GM23248 (cell line): Measurements from ENCODE around the gene PSMB8. TPM values are rescaled to one million over a fixed set of nuclear protein-coding genes. Genes with fewer than 3 reads are reported as not detected.

ENCODE experiments used
- DNase-seq: peaks from one replicate; pipeline ENCODE4 v3.0.0-alpha.2; 2015
- H2AFZ ChIP-seq: fragments of 200-600 bp; sonication (generic); 2 replicates; pipeline ENCODE4 v1.6.1; 2016; ENCODE audit warnings: antibody characterized with exemption
- H3F3A ChIP-seq: fragments of 200-600 bp; sonication (generic); 2 replicates; pipeline ENCODE4 v1.6.1; 2016; ENCODE audit warnings: mild to moderate bottlenecking, antibody characterized with exemption, mixed run types; ENCODE audit not compliant: insufficient read depth
- H3K27ac ChIP-seq: fragments of 200-600 bp; sonication (generic); 2 replicates; pipeline ENCODE4 v1.5.1; 2016; ENCODE audit warnings: mild to moderate bottlenecking
- H3K27me3 ChIP-seq: fragments of 200-600 bp; sonication (generic); replicated peaks from 2 replicates; pipeline ENCODE4 v1.6.1; 2016; ENCODE audit warnings: mild to moderate bottlenecking; ENCODE audit not compliant: insufficient read depth
- H3K36me3 ChIP-seq: fragments of 200-600 bp; sonication (generic); 2 replicates; pipeline ENCODE4 v1.6.1; 2016; ENCODE audit warnings: low read depth, mild to moderate bottlenecking
- H3K4me1 ChIP-seq: fragments of 200-600 bp; sonication (generic); 2 replicates; pipeline ENCODE4 v1.6.1; 2016; ENCODE audit warnings: mild to moderate bottlenecking; ENCODE audit not compliant: insufficient read depth
- H3K4me2 ChIP-seq: fragments of 200-600 bp; sonication (generic); one replicate; pipeline ENCODE4 v1.6.1; 2016; ENCODE audit warnings: mild to moderate bottlenecking; ENCODE audit not compliant: unreplicated experiment
- H3K4me3 ChIP-seq: fragments of 200-600 bp; sonication (generic); 2 replicates; pipeline ENCODE4 v1.5.1; 2016; ENCODE audit warnings: mild to moderate bottlenecking
- H3K79me2 ChIP-seq: fragments of 200-600 bp; sonication (generic); 2 replicates; pipeline ENCODE4 v1.6.1; 2016; ENCODE audit warnings: mild to moderate bottlenecking; ENCODE audit not compliant: insufficient read depth
- H3K9ac ChIP-seq: fragments of 200-600 bp; sonication (generic); 2 replicates; pipeline ENCODE4 v1.6.1; 2016; ENCODE audit warnings: mild to moderate bottlenecking
- H3K9me2 ChIP-seq: fragments of 200-600 bp; sonication (generic); 2 replicates; pipeline ENCODE4 v1.6.1; 2016; ENCODE audit warnings: mixed run types, mild to moderate bottlenecking, moderate library complexity; ENCODE audit not compliant: insufficient read depth
- H3K9me3 ChIP-seq: fragments of 200-600 bp; sonication (generic); one replicate; pipeline ENCODE4 v1.6.1; 2017; ENCODE audit warnings: low read depth
- H4K20me1 ChIP-seq: fragments of 200-600 bp; sonication (generic); 2 replicates; pipeline ENCODE4 v1.6.0; 2016; ENCODE audit not compliant: insufficient read depth
- EZH2 ChIP-seq: fragments of 200-600 bp; sonication (generic); IDR thresholded peaks from 2 replicates; pipeline ENCODE4 v1.6.1; 2018; ENCODE audit warnings: antibody characterized with exemption, mild to moderate bottlenecking; ENCODE audit not compliant: insufficient read depth, poor library complexity, severe bottlenecking
- EZH2phosphoT487 ChIP-seq: fragments of 200-600 bp; sonication (generic); IDR thresholded peaks from 2 replicates; pipeline ENCODE4 v1.6.1; 2018; ENCODE audit warnings: antibody characterized with exemption, moderate library complexity, mild to moderate bottlenecking, low read depth; ENCODE audit not compliant: insufficient read depth
- WGBS, 2 experiments: methylation state at CpG; one replicate each; pipeline ENCODE4 v1.1.6; 2015 to 2017; ENCODE audit warnings: low lambda C conversion rate in 2 of 2, low coverage in 1 of 2; ENCODE audit errors: missing lambda C conversion rate in 2 of 2; 5-methylcytosine and 5-hydroxymethylcytosine counted together
- in situ Hi-C: fragments of 300-500 bp; cut with MboI; formaldehyde crosslinking; loops from 2 replicates; pipeline ENCODE4 v1.15.0; 2020
- polyA plus RNA-seq: library from polyadenylated mRNA; unstranded; fragments of >200 nt; fragmentation: Nextera tagmentation; extraction: Ambion mirVana; gene quantifications from 2 replicates; pipeline ENCODE4 v1.2.1, GENCODE V29; 2016
- total RNA-seq: library from RNA; depleted of rRNA; stranded (reverse); fragments of >200 nt; shearing (Covaris generic); gene quantifications from 2 replicates; pipeline ENCODE4 v1.2.3, GENCODE V29; 2014

The PSMB8 gene
- total and polyA plus RNA-seq, 2 experiments from 2014 or later = 27.2 to 33.5 TPM

- no peaks in the 10 kb centered on the region for H3K9me2 ChIP-seq
- no peaks in the 10 kb centered on the region for H3K9me3 ChIP-seq
- no peak overlapping the region for H3K27ac ChIP-seq
- no peak overlapping the region for H3K4me2 ChIP-seq
- no peaks in the 10 kb centered on the region for H3K36me3 ChIP-seq
- H3K79me2 ChIP-seq = no peaks in the 10 kb centered on the region
- H3K9ac ChIP-seq = no peak overlapping the region
- 80 to 87% methylated on average over 2 of the region's 2 CpGs for WGBS, 2 experiments
- H3K4me3 ChIP-seq = no peak overlapping the region
- no peak for TF ChIP-seq EZH2
- no peak for TF ChIP-seq EZH2phosphoT487
- no peak for DNase-seq
- H3K27me3 ChIP-seq = peaks cover 42% of the 10 kb centered on the region
- peaks cover 9% of the 10 kb centered on the region; the same call in 1 of the 2 replicates for H3K4me1 ChIP-seq
- no peaks in the 10 kb centered on the region for H4K20me1 ChIP-seq
- in situ Hi-C loops = no loop called here
- no peaks in the 10 kb centered on the region for H3F3A ChIP-seq
- no peak overlapping the region for H2AFZ ChIP-seq
Observed at GRCh38 chr6:32815996-32816395, 27.9 kb downstream of the PSMB8 start.

- Histone ChIP-seq H3K4me2 (no peak overlapping the region), H3K27me3 (peaks cover 42% of the 10 kb centered on the region), H3K27ac (no peak overlapping the region), H3K4me3 (no peak overlapping the region), H4K20me1 (no peaks in the 10 kb centered on the region), H3K36me3 (no peaks in the 10 kb centered on the region), H3K4me1 (peaks cover 8% of the 10 kb centered on the region; the same call in 1 of the 2 replicates), H3K79me2 (no peaks in the 10 kb centered on the region), H3K9me3 (no peaks in the 10 kb centered on the region), H3K9ac (no peak overlapping the region), H3F3A (no peaks in the 10 kb centered on the region), H3K9me2 (no peaks in the 10 kb centered on the region), H2AFZ (no peak overlapping the region)
- DNase-seq = no peak
- 70 to 74% methylated on average over 5 of the region's 5 CpGs for WGBS, 2 experiments
- TF ChIP-seq EZH2 (no peak), EZH2phosphoT487 (no peak)
- in situ Hi-C loops = no loop called here
Observed at GRCh38 chr6:32815115-32815514, 28.7 kb downstream of the PSMB8 start.

GRCh38 chr6:32814145-32814544 is 29.7 kb downstream of the PSMB8 start:
- WGBS, 2 experiments = 74 to 82% methylated on average over 2 of the region's 2 CpGs
- Histone ChIP-seq H3K9me3 (no peaks in the 10 kb centered on the region), H3K9ac (no peak overlapping the region), H3K27ac (no peak overlapping the region), H3K9me2 (no peaks in the 10 kb centered on the region), H3K4me1 (no peaks in the 10 kb centered on the region), H3K79me2 (no peaks in the 10 kb centered on the region), H4K20me1 (no peaks in the 10 kb centered on the region), H3K36me3 (no peaks in the 10 kb centered on the region), H3K27me3 (peaks cover 42% of the 10 kb centered on the region), H2AFZ (no peak overlapping the region), H3K4me2 (no peak overlapping the region), H3K4me3 (no peak overlapping the region), H3F3A (no peaks in the 10 kb centered on the region)
- in situ Hi-C loops = no loop called here
- DNase-seq = no peak
- TF ChIP-seq EZH2 (no peak), EZH2phosphoT487 (no peak)

- Histone ChIP-seq H3K27ac (no peak overlapping the region), H3K27me3 (peaks cover 29% of the 10 kb centered on the region), H3K36me3 (no peaks in the 10 kb centered on the region), H3K4me1 (no peaks in the 10 kb centered on the region), H3F3A (no peaks in the 10 kb centered on the region), H3K4me2 (no peak overlapping the region), H3K9me2 (no peaks in the 10 kb centered on the region), H3K9me3 (no peaks in the 10 kb centered on the region), H4K20me1 (no peaks in the 10 kb centered on the region), H3K9ac (no peak overlapping the region), H2AFZ (no peak overlapping the region), H3K4me3 (no peak overlapping the region), H3K79me2 (no peaks in the 10 kb centered on the region)
- in situ Hi-C loops = no loop called here
- DNase-seq = no peak
- WGBS, 2 experiments = 0% methylated on average over 1 of the region's 1 CpG
- TF ChIP-seq EZH2phosphoT487 (no peak), EZH2 (no peak)
Observed at GRCh38 chr6:32809171-32809570, 34.7 kb downstream of the PSMB8 start.
